Measurements from ENCODE around the gene IFI27L1.

The IFI27L1 gene

DNA sequence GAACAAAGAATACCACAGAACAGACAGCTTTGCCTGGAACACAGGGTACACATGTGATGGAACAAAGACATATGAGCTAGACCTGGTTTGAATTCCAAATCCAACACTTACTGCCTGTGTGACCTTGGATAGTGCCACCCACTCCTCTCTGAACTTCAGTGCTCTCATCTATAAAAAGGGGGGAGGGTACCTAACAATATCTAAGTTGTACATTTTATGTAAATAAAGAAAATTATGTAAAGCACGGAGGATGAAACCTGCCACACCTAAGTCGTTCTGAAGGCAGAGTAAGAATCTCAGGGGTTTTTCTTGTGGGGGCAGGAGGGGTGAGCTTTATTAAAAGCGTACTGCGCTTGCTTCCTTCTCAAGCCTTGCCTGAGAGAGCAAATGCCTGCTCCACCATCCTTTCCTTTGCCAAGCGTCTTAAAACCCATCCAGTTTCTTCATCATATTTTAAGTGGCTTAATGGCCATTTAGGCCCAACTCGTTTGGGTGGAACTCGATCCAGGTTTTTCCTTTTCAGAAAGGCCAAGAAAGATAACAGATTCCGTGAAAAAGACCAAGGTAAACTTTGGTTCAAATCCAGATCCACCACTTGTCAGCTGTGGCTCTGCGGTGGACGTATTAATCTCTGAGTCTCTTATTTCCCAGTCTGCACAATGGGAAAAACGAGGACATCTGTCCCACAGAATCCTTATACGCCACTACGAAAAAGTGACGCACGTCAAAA lies 1.1 kb upstream of the IFI27L1 start:
- no peak for TF ChIP-seq POLR2A (IDR thresholded peaks at IDR 0.05; ENCODE audit: low read length)
- TF ChIP-seq GATA1 (IDR thresholded peaks at IDR 0.05; ENCODE audit: low read depth, low read length) = no peak
- no peak for DNase-seq

DNA sequence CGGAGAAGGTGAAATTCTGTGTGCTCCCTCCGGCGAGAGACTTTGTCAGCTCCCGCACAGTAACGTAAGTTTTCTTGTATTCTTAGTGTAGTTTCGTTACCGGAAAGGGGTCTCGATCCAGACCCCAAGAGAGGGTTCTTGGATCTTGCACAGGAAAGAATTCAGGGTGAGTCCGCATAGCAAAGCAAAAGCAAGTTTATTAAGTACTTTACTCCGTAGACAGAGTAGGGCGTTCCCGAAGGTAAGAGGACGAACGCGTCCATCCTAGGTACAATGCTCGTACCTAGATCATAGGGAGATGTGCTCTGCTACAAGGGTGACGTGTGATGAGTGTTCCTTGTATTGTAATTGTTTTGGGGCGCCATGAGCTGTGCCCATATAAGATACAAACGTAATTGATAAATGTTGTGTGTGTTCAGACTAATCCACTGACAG lies 293 bp downstream of the IFI27L1 start:
- TF ChIP-seq GATA1 (IDR thresholded peaks at IDR 0.05; ENCODE audit: low read depth, low read length) = no peak
- peak; percentile 3 for TF ChIP-seq POLR2A (IDR thresholded peaks at IDR 0.05; ENCODE audit: low read length)
- no peak for DNase-seq

DNA sequence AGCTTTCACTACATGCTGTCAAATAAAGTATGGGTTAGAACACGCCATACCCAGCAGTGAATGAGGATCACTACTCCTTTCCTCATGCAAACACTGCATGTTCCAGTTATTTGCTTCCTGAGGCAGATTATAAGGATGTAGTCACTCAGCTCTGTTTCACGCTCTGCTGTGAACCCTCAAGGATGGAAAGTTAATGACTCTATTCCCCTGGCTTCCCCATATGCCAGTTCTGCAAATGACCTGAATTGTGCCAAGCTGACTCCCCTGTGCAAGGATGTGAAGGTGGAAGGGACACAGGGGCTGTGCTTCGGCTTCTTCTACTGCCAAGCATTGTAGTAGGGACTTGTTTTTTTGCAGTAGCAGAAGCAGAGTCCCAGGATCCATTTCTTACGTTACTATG lies 6.8 kb downstream of the IFI27L1 start:
- no peak for DNase-seq
- TF ChIP-seq POLR2A (IDR thresholded peaks at IDR 0.05; ENCODE audit: low read length) = no peak

DNA sequence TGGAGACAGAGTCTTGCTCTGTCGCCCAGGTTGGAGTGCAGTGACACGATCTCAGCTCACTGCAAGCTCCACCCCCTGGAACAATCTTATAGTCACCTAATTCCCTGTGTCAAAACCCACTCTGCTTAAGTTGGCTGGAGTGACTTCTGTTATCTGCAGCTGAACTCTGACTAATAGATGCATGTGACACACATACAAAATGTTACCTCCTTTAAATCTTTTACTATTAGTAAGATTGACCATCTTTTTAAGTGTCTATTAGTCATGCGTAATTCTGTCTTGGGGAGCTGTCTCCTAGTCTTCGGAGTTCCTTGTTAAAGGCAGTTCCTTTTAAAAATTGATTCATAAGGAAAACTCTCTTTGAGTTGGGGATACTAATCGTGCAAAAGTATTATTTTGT lies 7.4 kb downstream of the IFI27L1 start:
- DNase-seq = no peak
- TF ChIP-seq GATA1 (IDR thresholded peaks at IDR 0.05; ENCODE audit: low read depth, low read length) (no peak), POLR2A (IDR thresholded peaks at IDR 0.05; ENCODE audit: low read length) (no peak)

DNA sequence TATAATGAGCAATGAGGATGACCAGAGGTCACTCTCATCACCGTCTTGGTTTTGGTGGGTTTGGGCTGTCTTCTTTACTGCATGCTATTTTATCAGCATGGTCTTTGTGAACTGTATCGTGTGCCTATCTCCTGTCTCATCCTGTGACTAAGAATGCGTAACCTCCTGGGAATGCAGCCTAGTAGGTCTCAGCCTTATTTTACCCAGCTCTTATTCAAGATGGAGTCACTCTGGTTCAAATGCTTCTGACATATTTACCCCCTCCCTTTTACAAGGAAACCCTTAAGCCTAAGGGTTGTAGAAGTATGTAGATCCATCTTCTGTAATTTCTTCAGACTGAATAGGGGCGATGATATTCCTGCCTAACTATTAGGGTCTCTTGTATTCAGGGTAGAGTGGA lies 8.4 kb downstream of the IFI27L1 start:
- DNase-seq = no peak
- TF ChIP-seq POLR2A (IDR thresholded peaks at IDR 0.05; ENCODE audit: low read length) = no peak
- no peak for TF ChIP-seq GATA1 (IDR thresholded peaks at IDR 0.05; ENCODE audit: low read depth, low read length)

DNA sequence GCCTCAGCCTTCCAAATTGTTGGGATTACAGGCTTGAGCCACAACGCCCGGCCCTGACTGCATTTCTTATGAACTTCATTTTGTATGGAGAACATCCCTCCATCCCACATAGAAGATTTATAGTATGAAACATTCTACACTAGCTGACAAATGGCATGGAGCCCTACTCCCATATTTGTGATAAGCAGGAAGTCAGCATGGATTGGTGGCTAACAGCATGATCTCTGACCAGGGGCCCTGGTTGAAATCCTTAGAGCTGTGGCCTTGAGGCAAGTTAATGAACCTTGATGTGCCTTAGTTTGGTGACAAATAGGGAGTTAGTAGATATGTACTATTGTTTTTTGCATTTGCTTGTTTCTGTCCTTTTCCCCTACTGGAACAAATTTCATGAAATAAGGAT lies 12.3 kb downstream of the IFI27L1 start:
- DNase-seq = no peak
- TF ChIP-seq GATA1 (IDR thresholded peaks at IDR 0.05; ENCODE audit: low read depth, low read length) = no peak
- TF ChIP-seq POLR2A (IDR thresholded peaks at IDR 0.05; ENCODE audit: low read length) = no peak

DNA sequence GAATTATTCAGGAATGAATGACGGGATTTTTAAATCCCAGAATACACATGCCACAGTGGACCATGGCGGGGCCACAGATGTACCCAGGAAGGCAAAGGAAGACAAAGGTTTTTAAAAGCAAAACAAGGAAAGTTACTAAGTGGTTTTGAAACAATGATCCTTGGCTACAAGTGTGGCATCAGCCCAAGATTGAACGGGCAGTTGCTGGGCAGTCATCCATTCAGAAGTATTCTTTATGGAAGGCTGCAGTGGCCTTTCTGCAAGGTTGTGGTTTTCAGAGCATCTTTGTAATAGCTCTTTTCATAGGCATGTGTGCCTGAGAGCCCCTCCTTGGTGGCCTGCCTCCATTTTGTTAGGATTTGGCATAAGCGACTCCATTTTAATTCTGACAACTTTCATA lies 16.0 kb downstream of the IFI27L1 start:
- no peak for TF ChIP-seq POLR2A (IDR thresholded peaks at IDR 0.05; ENCODE audit: low read length)
- no peak for TF ChIP-seq GATA1 (IDR thresholded peaks at IDR 0.05; ENCODE audit: low read depth, low read length)
- no peak for DNase-seq

DNA sequence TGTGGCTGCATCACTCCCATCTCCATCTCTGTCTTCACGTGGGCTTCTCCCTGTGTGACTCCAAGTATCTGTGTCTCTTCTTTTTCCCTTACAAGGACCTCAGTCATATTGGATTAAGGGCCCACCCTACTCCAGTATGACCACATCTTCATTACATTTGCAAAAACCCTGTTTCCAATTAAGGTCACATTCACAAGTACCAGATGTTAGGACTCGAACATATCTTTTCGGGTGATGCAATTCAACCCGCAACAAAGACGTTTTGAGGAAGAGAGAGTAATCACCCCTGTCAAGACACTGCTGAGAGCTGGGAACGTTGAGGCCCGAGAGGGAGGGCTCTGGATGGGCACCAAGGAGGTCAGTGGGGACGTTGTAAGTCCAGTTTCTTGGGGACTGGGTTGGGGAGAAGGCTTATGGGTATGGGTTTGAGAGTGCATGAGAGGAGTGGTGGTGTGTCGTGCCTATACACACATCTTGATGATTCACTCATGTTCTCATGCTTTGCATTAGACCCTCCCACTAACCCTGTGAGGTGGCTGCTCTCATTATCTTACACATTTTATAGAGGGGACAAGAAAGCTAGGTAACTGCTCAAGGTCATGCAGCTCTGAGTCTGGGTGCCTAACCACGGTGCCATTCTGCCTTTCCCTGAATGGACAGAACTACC lies 17.3 kb downstream of the IFI27L1 start:
- DNase-seq = no peak
- TF ChIP-seq GATA1 (IDR thresholded peaks at IDR 0.05; ENCODE audit: low read depth, low read length) = no peak
- no peak for TF ChIP-seq POLR2A (IDR thresholded peaks at IDR 0.05; ENCODE audit: low read length)

DNA sequence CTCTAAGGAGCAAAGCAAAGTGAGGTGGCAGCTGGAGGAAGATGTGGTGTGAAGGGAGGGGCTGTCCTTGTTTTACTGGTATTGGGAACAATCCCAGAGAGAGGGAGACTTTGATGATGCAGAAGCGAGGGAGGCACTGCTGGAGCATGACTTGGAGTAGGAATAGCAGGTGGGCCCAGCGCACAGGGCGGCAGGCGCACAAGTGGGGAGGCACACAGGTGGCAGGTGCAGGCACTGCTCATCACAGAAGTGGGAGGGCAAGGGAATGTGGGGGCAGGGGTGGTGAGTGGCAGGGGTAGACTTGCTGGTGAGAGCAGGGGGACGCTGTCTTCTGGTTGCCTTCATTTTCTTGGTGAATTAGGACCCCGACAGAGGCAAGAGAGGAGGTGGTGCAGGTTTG lies 17.9 kb downstream of the IFI27L1 start:
- TF ChIP-seq POLR2A (IDR thresholded peaks at IDR 0.05; ENCODE audit: low read length) (no peak), GATA1 (IDR thresholded peaks at IDR 0.05; ENCODE audit: low read depth, low read length) (no peak)
- no peak for DNase-seq

DNA sequence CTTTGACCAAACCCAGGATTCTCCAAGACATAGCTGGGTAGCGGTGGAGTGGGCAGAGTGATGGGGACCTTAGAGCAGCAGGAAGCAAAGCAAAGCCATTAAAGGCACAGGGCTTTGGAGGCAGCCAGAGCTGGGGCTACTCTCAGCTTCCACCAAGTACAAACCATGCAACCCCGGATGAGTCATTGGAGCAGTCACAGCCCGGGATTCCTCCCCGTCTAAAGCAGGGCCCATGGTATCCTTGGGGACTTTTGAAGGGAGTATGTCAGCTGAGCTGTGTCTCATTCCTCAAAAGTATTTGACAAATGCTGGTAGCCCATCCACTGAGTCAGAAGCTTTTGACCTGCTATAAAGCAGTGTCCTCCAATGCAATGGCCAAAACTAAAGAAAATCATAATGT lies 19.7 kb downstream of the IFI27L1 start:
- DNase-seq = no peak
- TF ChIP-seq GATA1 (IDR thresholded peaks at IDR 0.05; ENCODE audit: low read depth, low read length) (no peak), POLR2A (IDR thresholded peaks at IDR 0.05; ENCODE audit: low read length) (no peak)

DNA sequence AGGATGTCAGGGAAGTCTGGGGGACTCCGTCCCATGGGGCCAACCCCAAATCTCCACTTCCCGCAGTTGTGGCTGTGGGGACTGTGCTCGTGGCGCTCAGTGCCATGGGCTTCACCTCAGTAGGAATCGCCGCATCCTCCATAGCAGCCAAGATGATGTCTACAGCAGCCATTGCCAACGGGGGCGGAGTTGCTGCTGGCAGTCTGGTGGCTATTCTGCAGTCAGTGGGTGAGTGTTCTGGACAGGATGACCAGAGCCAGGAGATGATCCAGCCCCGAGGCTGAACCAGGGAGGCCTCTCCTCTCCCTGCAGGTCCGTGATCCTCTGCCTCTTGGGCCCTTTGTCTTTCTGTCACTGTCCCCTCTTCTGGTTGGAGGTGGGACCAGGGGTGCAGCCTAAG lies 20.6 kb downstream of the IFI27L1 start:
- no peak for TF ChIP-seq POLR2A (IDR thresholded peaks at IDR 0.05; ENCODE audit: low read length)
- TF ChIP-seq GATA1 (IDR thresholded peaks at IDR 0.05; ENCODE audit: low read depth, low read length) = no peak
- no peak for DNase-seq

DNA sequence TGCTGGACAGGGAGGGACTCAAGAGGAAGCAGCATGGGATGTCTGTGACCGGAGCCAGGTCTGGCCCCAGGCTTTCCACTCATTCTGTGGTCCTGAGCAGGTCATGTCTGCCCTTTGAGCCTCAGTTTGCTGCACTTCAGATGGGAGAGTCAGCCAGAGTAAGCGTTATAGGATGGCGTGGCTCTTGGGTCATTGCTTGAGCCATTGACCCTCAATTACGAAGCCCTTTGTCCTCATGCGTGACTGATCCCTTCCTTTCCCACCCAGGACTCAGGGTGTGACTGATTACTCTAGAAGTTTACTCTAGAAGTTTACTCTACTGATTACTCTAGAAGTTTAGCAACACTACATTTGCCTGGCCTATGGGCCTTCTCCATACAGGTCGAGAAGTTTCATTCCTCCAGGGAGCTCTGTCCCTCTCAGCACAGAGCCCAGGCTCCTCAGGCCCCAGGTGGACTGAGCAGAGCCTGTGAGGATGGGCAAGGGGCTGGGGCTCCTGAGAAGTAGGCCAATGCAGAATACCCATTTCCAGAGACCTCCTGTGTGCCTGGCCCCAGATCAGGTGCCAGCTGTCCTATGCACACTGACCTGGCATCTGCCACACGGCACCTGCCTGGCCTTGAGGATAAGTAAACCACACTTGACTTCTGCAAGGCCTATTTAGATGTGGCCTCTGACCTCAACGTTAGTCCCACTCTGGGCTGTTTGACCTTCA lies 21.8 kb downstream of the IFI27L1 start:
- TF ChIP-seq GATA1 (IDR thresholded peaks at IDR 0.05; ENCODE audit: low read depth, low read length) = no peak
- no peak for TF ChIP-seq POLR2A (IDR thresholded peaks at IDR 0.05; ENCODE audit: low read length)

DNA sequence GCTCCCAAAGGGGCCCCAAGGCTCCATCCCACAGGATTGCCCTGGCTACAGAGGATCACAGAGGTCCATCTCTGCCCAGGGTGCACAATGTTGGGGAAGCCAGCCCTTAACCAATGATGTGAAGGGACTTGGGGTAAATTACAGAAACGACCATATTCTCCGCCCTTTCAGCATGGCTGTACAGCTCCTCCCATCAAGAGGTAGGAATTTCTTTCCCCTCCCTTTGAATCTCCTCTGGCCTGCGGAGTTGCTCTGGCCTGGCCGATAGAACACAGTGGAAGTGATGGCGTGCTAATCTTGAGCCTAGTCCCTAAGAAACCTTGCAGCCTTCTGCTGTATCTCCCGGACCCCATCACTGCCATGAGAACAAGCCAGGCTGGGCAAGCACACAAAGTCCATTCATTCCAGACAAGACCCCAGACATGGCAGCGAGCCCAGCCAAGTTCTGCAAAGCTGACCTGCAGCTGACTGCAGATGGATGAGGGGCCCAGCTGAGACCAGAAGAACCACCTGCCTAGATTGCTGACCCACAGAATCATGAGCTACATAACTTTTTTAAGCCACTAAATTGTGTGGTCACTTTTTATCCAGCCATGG lies 22.5 kb downstream of the IFI27L1 start:
- DNase-seq = no peak
- TF ChIP-seq POLR2A (IDR thresholded peaks at IDR 0.05; ENCODE audit: low read length) (no peak), GATA1 (IDR thresholded peaks at IDR 0.05; ENCODE audit: low read depth, low read length) (no peak)

More for the DNA sequence above, 21.8 kb downstream of the IFI27L1 start:
- no peak for DNase-seq

DNA sequence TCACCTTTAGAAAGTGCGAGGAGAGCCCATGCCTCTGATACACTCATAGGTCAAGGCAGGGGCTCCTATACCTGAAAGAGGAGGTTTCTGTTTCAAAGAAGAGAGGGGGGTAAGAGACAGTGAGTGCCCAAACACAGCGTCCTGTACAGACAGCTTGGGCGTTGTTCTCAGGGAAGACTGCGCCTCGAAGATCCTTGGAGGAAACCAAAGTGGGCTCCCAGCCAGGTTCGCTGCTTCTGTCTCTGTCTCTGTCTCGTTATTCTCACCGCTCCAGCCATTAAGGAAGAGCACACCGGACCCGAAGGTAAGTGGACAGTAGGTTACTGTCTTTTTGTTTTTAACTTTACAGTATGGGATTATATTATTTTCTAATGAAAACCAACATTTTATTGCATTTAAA lies 23.6 kb downstream of the IFI27L1 start:
- no peak for DNase-seq
- TF ChIP-seq GATA1 (IDR thresholded peaks at IDR 0.05; ENCODE audit: low read depth, low read length) (no peak), POLR2A (IDR thresholded peaks at IDR 0.05; ENCODE audit: low read length) (no peak)

Data from erythroblast (primary cell).